ENCODE results near the gene RMND1. TPM values are rescaled to one million over a fixed set of nuclear protein-coding genes. Genes with fewer than 3 reads are reported as not detected.
A peak's percentile ranks its signal among the peaks of the same experiment; 100 is the strongest.

RMND1 gene, protein sequence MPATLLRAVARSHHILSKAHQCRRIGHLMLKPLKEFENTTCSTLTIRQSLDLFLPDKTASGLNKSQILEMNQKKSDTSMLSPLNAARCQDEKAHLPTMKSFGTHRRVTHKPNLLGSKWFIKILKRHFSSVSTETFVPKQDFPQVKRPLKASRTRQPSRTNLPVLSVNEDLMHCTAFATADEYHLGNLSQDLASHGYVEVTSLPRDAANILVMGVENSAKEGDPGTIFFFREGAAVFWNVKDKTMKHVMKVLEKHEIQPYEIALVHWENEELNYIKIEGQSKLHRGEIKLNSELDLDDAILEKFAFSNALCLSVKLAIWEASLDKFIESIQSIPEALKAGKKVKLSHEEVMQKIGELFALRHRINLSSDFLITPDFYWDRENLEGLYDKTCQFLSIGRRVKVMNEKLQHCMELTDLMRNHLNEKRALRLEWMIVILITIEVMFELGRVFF
- polyA plus RNA-seq (2011; rRNA removed) (11.5 and 13.1 TPM in 2 replicates), polyA plus RNA-seq (2017; fragmentation: RNase III; extraction: RNeasy Plus Mini Kit Qiagen cat#74134 plus additional on column Dnase treatment) (11.7 to 12.5 TPM (median 11.7 TPM) in 3 replicates), polyA minus RNA-seq (2011; rRNA and poly(A)+ RNA removed) (6.4 and 7.0 TPM in 2 replicates)
- polyA plus RNA-seq (2012; cell fraction: cytosol; rRNA removed): 4.3 and 5.0 TPM in 2 replicates
- 1.8 and 3.0 TPM in 2 replicates for polyA plus RNA-seq (2012; cell fraction: nucleus; rRNA removed)

DNA sequence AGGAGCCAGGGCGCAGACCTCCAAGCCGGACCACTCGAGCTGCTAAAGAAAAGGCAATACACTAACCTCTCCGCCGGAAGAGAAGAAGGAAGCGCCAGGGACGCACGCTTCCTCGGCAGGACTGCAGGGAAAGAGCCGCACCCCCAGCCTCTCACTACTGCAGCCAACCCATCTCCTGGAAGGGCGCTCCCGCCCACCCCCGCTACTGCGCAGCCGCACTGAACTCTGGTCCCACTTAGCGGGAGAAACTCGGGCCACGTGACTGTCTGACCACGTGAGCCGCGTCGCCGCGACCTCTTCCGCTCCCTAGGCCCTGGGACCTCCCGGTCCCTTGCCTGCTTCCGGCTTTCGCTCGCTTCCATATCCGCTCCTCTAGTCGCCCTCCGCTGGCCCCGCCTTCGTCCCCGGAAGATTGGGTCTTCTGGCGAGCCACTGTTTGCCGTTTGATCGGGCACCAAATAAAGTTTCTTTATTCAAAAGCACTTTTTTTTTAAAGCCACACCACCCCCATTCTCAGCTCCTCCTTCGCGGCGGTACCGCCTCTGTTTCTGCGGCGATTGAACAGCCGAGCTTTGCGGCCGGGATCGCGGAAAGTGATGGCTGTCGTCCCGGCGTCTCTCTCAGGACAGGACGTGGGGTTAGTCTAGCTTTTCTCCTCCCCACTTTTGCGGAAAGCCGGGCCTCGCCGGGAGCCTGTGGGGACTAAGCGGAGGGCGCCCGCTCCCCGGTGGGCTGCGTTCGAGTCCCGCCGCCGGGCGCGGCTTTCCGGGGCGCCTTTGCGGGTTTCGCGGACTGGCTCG lies at the start of gene RMND1:
Gene RMND1 (minus strand): TSS at position 177 of the 800 bp plus-strand sequence. CDS start 6,315 bp downstream, outside the sequence.
- Histone ChIP-seq H3K9me3 (no peaks in the 10 kb centered on the region), H3K27ac (peak within 1 kb of the TSS; percentile 91 to 93), H3K4me1 (peaks cover 23% of the 10 kb centered on the region), H3K4me3 (peak within 1 kb of the TSS; percentile 93), H3K4me2 (peak within 1 kb of the TSS; percentile 94)
- DNase-seq (ENCODE audit: low read depth in 1 of 2, low spot score in 1 of 2) (peak; percentile 85 to 99), ATAC-seq (peak; percentile 98 to 99), FAIRE-seq (no peak)
- CTCF ChIA-PET: interaction anchor here (0.9 to 1.4 kb wide), 4 partner anchors 14 to 46 kb away, joined by 3 to 4 read pairs (median 3); no protein-coding TSS in a partner anchor
- POLR2A ChIA-PET: interaction anchor here (0.6 to 1.4 kb wide), 4 partner anchors 19 to 849 kb away, joined by 3 to 4 read pairs (median 4); no protein-coding TSS in a partner anchor
- under 1% methylated on average over 33 of the region's 74 CpGs for WGBS (ENCODE audit: missing lambda C conversion rate)
- TF ChIP-seq POLR2A (IDR thresholded peaks at IDR 0.05; ENCODE audit: low read length) (peak; percentile 76), PHF8 (IDR thresholded peaks at IDR 0.05; ENCODE audit: borderline replicate concordance, low read depth) (peak; percentile 61), CHD2 (IDR thresholded peaks at IDR 0.05; ENCODE audit: low read length, partially characterized antibody) (no peak), JUNB (IDR thresholded peaks at IDR 0.05) (no peak), CHD4 (IDR thresholded peaks at IDR 0.05; ENCODE audit: borderline replicate concordance) (no peak), ZC3H11A (IDR thresholded peaks at IDR 0.05) (no peak), FOSB (CRISPR knock-in tag; IDR thresholded peaks at IDR 0.05) (no peak), CBX2 (IDR thresholded peaks at IDR 0.05; ENCODE audit: borderline replicate concordance, low read depth) (no peak), SREBF2 (IDR thresholded peaks at IDR 0.05) (no peak), RCOR1 (IDR thresholded peaks at IDR 0.05; ENCODE audit: low read depth, low read length) (no peak), SMC3 (IDR thresholded peaks at IDR 0.05) (no peak), JUN (IDR thresholded peaks at IDR 0.05) (peak in 1 of 2 experiments; percentile 74; a peak in 2 of 5 replicates), NFE2L2 (conservative IDR thresholded peaks at IDR 0.05; ENCODE audit: low read length) (no peak), KDM1A (IDR thresholded peaks at IDR 0.05; ENCODE audit: low read depth) (no peak), FOXS1 (CRISPR knock-in tag; IDR thresholded peaks at IDR 0.05) (no peak), EP300 (IDR thresholded peaks at IDR 0.05) (no peak), NPAS2 (CRISPR knock-in tag; IDR thresholded peaks at IDR 0.05; ENCODE audit: borderline replicate concordance) (peak; percentile 76; the same call in 1 of the 2 replicates), CBX8 (IDR thresholded peaks at IDR 0.05) (no peak), HOXA7 (CRISPR knock-in tag; IDR thresholded peaks at IDR 0.05) (no peak), HOXB5 (CRISPR knock-in tag; IDR thresholded peaks at IDR 0.05) (no peak), POLR2AphosphoS2 (conservative IDR thresholded peaks at IDR 0.05; ENCODE audit: low read length) (no peak), RNF2 (IDR thresholded peaks at IDR 0.05; ENCODE audit: borderline replicate concordance, low read depth) (no peak), MAZ (IDR thresholded peaks at IDR 0.05; ENCODE audit: borderline replicate concordance, low read depth, low read length) (0 out of 2 replicates have a peak, but pooled peaks have one; percentile 31), ZFP36 (IDR thresholded peaks at IDR 0.05; ENCODE audit: borderline replicate concordance, partially characterized antibody) (no peak), KDM5A (IDR thresholded peaks at IDR 0.05) (no peak)
- TF ChIP-seq, protein P1, sequence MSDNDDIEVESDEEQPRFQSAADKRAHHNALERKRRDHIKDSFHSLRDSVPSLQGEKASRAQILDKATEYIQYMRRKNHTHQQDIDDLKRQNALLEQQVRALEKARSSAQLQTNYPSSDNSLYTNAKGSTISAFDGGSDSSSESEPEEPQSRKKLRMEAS (IDR thresholded peaks at IDR 0.05): peak; percentile 91
- TF ChIP-seq, protein P2, sequence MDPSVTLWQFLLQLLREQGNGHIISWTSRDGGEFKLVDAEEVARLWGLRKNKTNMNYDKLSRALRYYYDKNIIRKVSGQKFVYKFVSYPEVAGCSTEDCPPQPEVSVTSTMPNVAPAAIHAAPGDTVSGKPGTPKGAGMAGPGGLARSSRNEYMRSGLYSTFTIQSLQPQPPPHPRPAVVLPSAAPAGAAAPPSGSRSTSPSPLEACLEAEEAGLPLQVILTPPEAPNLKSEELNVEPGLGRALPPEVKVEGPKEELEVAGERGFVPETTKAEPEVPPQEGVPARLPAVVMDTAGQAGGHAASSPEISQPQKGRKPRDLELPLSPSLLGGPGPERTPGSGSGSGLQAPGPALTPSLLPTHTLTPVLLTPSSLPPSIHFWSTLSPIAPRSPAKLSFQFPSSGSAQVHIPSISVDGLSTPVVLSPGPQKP (IDR thresholded peaks at IDR 0.05; ENCODE audit: low read depth, low read length): no peak
- TF ChIP-seq, protein P3, sequence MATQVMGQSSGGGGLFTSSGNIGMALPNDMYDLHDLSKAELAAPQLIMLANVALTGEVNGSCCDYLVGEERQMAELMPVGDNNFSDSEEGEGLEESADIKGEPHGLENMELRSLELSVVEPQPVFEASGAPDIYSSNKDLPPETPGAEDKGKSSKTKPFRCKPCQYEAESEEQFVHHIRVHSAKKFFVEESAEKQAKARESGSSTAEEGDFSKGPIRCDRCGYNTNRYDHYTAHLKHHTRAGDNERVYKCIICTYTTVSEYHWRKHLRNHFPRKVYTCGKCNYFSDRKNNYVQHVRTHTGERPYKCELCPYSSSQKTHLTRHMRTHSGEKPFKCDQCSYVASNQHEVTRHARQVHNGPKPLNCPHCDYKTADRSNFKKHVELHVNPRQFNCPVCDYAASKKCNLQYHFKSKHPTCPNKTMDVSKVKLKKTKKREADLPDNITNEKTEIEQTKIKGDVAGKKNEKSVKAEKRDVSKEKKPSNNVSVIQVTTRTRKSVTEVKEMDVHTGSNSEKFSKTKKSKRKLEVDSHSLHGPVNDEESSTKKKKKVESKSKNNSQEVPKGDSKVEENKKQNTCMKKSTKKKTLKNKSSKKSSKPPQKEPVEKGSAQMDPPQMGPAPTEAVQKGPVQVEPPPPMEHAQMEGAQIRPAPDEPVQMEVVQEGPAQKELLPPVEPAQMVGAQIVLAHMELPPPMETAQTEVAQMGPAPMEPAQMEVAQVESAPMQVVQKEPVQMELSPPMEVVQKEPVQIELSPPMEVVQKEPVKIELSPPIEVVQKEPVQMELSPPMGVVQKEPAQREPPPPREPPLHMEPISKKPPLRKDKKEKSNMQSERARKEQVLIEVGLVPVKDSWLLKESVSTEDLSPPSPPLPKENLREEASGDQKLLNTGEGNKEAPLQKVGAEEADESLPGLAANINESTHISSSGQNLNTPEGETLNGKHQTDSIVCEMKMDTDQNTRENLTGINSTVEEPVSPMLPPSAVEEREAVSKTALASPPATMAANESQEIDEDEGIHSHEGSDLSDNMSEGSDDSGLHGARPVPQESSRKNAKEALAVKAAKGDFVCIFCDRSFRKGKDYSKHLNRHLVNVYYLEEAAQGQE (IDR thresholded peaks at IDR 0.05): no peak
- TF ChIP-seq, protein P4, sequence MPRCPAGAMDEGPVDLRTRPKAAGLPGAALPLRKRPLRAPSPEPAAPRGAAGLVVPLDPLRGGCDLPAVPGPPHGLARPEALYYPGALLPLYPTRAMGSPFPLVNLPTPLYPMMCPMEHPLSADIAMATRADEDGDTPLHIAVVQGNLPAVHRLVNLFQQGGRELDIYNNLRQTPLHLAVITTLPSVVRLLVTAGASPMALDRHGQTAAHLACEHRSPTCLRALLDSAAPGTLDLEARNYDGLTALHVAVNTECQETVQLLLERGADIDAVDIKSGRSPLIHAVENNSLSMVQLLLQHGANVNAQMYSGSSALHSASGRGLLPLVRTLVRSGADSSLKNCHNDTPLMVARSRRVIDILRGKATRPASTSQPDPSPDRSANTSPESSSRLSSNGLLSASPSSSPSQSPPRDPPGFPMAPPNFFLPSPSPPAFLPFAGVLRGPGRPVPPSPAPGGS (IDR thresholded peaks at IDR 0.05): peak; percentile 65; the same call in 2 of the 3 replicates
- TF ChIP-seq, protein P5, sequence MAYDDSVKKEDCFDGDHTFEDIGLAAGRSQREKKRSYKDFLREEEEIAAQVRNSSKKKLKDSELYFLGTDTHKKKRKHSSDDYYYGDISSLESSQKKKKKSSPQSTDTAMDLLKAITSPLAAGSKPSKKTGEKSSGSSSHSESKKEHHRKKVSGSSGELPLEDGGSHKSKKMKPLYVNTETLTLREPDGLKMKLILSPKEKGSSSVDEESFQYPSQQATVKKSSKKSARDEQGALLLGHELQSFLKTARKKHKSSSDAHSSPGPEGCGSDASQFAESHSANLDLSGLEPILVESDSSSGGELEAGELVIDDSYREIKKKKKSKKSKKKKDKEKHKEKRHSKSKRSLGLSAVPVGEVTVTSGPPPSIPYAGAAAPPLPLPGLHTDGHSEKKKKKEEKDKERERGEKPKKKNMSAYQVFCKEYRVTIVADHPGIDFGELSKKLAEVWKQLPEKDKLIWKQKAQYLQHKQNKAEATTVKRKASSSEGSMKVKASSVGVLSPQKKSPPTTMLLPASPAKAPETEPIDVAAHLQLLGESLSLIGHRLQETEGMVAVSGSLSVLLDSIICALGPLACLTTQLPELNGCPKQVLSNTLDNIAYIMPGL (CRISPR knock-in tag; IDR thresholded peaks at IDR 0.05; ENCODE audit: borderline replicate concordance): no peak
